ENCODE data around the gene AFDN.

GRCh38 chr6:168011291-168011690 is 184.6 kb downstream of the AFDN start:
- TF ChIP-seq GATA2 (IDR thresholded peaks at IDR 0.05; ENCODE audit: low read depth, low read length) (no peak), GATA3 (IDR thresholded peaks at IDR 0.05; ENCODE audit: low read depth, low read length) (no peak)

Data from SH-SY5Y (cell line).